Measurements from ENCODE around the gene AGPAT4.

GRCh38 chr6:161134550-161135298 is 139.1 kb downstream of the AGPAT4 start:
- TF ChIP-seq EZH2 (IDR thresholded peaks at IDR 0.05; ENCODE audit: borderline replicate concordance, insufficient read depth, low read depth, low read length, poor library complexity, severe bottlenecking): no peak
- no peak for TF ChIP-seq CTCF (IDR thresholded peaks at IDR 0.05)

Measured in B cell (primary cell).